Measurements from ENCODE around the gene RC3H2. TPM values are rescaled to one million over a fixed set of nuclear protein-coding genes. Genes with fewer than 3 reads are reported as not detected.
A peak's percentile ranks its signal among the peaks of the same experiment; 100 is the strongest.

Gene RC3H2, protein sequence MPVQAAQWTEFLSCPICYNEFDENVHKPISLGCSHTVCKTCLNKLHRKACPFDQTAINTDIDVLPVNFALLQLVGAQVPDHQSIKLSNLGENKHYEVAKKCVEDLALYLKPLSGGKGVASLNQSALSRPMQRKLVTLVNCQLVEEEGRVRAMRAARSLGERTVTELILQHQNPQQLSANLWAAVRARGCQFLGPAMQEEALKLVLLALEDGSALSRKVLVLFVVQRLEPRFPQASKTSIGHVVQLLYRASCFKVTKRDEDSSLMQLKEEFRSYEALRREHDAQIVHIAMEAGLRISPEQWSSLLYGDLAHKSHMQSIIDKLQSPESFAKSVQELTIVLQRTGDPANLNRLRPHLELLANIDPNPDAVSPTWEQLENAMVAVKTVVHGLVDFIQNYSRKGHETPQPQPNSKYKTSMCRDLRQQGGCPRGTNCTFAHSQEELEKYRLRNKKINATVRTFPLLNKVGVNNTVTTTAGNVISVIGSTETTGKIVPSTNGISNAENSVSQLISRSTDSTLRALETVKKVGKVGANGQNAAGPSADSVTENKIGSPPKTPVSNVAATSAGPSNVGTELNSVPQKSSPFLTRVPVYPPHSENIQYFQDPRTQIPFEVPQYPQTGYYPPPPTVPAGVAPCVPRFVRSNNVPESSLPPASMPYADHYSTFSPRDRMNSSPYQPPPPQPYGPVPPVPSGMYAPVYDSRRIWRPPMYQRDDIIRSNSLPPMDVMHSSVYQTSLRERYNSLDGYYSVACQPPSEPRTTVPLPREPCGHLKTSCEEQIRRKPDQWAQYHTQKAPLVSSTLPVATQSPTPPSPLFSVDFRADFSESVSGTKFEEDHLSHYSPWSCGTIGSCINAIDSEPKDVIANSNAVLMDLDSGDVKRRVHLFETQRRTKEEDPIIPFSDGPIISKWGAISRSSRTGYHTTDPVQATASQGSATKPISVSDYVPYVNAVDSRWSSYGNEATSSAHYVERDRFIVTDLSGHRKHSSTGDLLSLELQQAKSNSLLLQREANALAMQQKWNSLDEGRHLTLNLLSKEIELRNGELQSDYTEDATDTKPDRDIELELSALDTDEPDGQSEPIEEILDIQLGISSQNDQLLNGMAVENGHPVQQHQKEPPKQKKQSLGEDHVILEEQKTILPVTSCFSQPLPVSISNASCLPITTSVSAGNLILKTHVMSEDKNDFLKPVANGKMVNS
- 10 to 100 TPM; 42.6 to 56.6 (median 46.9) TPM for polyA plus RNA-seq (ENCODE audit: insufficient read length in 3 of 3)
- long read RNA-seq, donor 1: 0 reads
- long read RNA-seq, donor 2: 0 reads
- long read RNA-seq, donor 3, partial matches to known transcripts: 0 of 1 reads
- long read RNA-seq, donor 3, other reads (novel, unspliced or antisense): 0 of 1 reads
- long read RNA-seq, donor 4: 0 reads
- long read RNA-seq, donor 5: 0 reads
- long read RNA-seq, donor 6, partial matches to known transcripts: 0 of 4 reads
- long read RNA-seq, donor 6, other reads (novel, unspliced or antisense): 0 of 4 reads
- long read RNA-seq, donor 7, partial matches to known transcripts: 0 of 3 reads
- long read RNA-seq, donor 7, other reads (novel, unspliced or antisense): 0 of 3 reads
- long read RNA-seq, donor 8, partial matches to known transcripts: 0 of 2 reads
- long read RNA-seq, donor 8, other reads (novel, unspliced or antisense): 0 of 2 reads
- long read RNA-seq, donor 9: 0 reads
- long read RNA-seq, donor 10, partial matches to known transcripts: 0 of 2 reads
- long read RNA-seq, donor 10, other reads (novel, unspliced or antisense): 0 of 2 reads
- long read RNA-seq, donor 11: 0 reads
- long read RNA-seq, donor 12, partial matches to known transcripts: 0 of 2 reads
- long read RNA-seq, donor 12, other reads (novel, unspliced or antisense): 0 of 2 reads
- long read RNA-seq, donor 13, partial matches to known transcripts: 0 of 1 reads
- long read RNA-seq, donor 13, other reads (novel, unspliced or antisense): 0 of 1 reads
- long read RNA-seq, donor 14: 0 reads
- long read RNA-seq, donor 15, partial matches to known transcripts: 0 of 2 reads
- long read RNA-seq, donor 15, other reads (novel, unspliced or antisense): 0 of 2 reads
- long read RNA-seq, donor 16, partial matches to known transcripts: 0 of 1 reads
- long read RNA-seq, donor 16, other reads (novel, unspliced or antisense): 0 of 1 reads

DNA sequence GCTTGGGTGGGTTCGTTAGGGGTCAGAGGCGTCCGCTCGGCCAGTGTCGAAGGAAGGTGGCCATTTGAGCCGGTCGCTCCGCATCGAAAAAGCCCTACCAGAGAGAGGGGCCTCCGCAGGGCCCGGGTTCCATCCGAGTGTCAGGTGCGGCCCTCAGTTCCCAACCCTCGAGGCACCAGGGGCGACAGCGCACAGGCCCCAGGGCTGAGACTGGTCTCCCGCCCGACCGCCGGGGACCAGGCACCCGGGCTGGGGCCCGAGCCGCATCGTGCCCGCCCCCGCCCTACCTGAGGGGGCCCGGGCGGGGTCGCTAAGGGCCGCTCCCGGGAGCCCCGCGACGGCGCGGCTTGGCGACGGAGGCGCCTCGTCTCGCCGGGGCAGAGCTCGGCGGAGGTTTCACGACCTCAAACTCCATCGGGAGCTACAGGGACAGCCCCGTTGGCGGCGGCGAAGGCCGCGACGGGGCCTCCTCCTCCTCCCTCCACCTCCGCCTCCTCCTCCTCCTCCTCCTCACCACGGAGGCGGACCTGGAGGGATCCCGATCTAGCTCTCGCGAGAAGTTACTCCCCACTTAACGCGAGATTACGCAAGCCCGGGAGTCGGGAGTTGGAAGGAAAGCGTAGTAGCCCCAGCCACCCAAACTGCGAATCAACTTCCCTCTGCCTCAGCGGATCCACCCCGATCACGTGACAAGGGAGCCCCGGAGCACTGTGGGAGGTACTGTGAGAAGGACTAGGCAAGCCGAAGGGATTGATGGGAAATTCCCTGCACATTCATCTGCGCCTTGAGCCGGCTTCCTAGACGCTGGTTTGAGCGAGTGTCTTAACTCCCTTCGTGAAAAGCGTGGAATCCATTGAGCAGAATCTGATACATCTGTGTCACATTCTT is at the start of gene RC3H2:
TSS of gene RC3H2 (minus strand) at position 537 of the 888 bp plus-strand sequence. CDS start 7,850 bp downstream, outside the sequence.
- peak; percentile 100 for DNase-seq

DNA sequence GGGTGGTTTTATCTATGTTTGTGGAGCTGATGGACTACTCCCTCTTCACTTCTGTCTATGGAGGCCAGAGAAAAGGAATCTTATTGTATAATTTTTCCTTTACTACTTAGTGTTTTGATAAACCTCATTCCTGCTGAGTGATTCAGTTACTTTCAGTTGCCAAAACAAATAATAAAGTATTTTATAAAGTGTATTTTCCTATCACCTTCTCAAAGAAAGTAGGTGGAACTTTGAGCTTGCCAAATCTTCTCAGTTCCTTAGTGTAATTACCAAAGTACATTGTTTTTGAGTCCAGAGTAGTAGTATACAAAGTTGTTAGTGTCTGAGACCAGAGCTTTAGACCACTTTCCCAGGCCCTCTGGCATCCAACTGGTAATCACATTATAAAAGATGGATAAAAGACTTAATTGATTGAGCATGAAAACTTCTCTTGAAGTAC is 49.1 kb upstream of the RC3H2 start:
- no peak for DNase-seq

DNA sequence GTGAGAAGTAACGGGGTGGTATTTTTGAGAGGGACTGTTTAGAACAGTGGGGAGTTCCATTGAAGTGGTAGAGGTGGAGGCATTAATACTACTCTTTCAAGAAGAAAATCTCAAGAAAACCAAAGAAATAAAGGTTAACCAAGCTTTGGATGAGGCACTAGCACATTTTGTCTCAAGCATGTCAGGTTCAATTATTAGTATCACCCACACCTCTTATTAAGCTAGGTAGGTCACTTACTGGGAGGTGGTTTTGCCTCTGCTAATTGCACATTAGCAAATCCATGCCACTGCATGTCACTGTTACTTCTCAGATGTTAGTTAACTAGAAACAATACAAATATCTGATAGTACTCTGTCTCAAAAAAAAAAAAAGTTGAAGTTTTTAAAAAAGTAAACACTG is 45.9 kb upstream of the RC3H2 start:
- no peak for DNase-seq

DNA sequence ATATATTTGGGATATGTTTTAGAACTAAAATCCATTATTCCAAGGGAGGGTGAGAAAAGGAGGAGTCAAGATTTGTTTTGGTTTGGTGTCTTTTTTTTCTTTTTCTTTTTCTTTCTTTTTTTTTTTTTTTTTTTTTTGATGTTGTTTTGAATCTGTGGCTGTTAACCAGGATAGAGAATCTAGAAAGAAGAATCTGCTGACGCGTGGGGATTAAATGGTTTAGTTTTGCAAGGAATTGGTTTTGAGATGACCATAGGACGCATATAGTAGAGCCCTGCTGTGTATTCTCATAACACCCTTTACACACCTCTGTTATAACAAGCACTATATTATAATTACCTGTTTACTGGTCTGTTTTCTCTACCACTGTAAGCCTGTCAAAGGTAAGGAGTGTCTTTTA is 45.1 kb upstream of the RC3H2 start:
- DNase-seq: no peak

DNA sequence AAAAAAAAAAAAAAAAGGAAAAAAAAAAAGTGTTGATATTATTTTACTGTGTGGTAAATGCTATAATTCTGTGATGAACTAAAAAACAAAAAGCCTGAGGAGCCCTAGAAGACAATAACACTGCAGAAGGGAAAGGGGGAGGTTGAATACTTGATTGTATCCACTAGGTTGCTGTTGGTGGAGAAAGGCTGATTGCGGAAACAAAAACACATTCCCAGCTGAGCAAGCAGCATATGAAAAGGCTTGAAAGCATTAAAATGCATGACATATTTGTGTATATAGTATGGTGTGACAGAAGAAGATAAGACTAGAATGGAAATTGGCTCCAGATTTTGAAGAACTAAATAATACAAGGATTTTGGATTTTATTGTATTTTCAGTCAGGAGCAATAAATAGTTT is 44.5 kb upstream of the RC3H2 start:
- no peak for DNase-seq

DNA sequence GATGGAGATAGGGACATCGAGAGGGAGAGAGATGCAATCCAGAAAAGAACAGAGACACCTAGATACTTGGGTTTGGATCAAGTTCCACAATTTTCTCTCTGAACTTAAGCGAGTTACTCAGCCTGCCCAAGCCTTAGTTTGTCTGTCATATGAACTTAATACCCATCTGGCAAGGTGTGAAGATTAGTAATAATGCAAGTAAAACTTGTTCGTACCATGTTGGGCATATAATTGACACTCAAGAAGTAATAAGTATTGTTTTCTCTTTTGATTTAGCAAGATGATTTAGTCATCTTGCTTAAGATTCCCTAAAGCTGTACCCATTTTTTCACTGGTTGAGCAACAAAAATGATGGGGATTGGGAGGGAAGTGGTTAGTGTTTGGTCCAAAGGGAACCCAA is 43.2 kb upstream of the RC3H2 start:
- no peak for DNase-seq

DNA sequence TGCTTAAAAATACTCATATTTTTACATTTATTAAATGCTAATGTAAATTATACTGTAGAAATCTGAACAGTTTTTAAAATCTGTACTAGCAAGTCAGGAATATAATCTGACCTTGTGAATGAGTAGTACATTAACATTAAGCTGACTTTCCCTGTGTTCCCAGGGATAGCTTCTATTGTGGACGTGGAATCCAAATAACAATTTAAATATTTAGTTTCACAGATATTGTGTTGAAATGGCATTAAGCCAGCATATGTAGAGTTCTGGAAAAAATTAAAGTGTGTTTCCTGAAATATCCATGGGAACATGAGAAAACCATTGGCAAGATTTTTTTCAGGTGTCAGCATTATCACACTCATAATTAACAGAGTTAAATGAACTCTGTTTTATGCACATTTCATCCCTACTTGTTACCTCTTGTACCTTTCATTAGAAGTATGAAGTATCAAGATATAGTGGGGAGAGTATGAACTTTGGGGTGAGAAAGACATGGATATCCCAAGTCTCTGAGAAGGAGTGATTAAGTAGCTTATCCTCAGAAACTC is 41.4 kb upstream of the RC3H2 start:
- DNase-seq: no peak

DNA sequence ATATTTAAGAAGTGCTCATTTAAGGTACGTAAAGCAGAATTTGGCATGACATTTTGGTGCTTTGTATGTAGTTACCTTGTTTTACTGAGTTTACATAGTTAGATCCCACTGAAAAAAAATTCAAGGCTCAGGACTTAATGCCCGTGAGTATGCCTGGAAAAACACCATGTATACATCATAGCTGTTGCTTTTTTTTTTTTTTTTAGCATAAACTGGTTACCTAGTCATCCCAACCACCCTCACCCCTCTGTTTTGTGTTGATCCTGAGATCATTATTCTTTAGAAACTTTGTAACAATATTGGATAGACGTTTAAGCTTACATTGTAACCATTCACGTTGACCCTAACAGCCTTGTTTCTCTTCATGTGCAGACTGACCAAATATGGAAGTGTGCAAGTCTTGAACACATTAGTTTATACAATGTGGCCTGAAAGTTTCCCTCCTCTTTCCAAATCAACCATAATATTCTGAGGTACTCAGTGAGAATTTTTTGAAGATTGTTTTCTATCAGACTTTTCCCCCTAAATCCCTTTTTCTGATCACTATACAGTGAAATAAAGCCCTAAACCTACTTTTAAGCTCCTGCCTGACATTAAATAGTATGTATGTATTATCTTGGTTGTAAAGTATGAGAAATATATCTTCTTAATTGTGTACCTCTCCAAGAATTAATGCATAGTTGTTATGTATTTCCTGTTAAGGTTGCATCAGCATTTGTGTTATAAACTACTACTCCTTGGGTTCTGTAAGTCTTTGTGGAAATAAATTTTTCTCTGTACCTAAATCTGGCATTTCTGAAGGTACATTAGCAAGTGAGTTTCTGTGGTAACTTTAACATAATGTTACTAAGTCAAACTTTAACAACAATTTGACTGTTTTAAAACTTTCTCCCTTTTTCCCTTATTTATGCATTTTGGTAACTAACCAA is 40.1 kb upstream of the RC3H2 start:
- DNase-seq: no peak

DNA sequence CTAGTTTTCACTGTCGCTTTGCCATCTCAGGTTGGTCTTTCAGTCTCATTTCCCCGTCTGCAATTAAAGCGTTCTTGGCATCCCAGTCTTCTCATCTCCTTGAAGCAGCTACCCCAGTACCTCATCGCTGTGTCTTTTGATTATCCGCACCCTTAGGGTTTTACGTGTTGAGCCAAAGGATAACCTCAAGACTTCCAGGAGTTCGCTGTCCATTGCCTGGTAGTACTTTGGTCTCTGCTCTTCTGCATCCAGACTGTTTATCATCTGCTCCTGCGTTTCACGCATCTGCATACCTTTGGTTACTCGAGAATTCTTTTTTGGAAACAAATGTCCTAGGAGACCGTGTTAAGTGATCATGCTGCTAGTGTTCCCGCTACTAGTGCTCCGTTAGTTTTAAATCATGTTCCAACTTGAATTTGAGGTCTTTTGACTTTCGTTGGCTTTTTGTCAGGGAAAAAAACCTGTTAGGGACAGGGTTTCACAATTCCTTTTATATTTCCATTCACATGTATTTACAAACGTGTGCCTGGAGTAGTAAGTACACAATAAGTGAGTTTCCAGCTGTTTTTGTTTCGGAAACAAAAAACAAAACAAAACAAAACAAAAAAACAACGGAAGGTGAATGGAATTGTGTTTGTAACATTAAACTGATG is 36.5 kb upstream of the RC3H2 start:
- peak; percentile 19 for DNase-seq

DNA sequence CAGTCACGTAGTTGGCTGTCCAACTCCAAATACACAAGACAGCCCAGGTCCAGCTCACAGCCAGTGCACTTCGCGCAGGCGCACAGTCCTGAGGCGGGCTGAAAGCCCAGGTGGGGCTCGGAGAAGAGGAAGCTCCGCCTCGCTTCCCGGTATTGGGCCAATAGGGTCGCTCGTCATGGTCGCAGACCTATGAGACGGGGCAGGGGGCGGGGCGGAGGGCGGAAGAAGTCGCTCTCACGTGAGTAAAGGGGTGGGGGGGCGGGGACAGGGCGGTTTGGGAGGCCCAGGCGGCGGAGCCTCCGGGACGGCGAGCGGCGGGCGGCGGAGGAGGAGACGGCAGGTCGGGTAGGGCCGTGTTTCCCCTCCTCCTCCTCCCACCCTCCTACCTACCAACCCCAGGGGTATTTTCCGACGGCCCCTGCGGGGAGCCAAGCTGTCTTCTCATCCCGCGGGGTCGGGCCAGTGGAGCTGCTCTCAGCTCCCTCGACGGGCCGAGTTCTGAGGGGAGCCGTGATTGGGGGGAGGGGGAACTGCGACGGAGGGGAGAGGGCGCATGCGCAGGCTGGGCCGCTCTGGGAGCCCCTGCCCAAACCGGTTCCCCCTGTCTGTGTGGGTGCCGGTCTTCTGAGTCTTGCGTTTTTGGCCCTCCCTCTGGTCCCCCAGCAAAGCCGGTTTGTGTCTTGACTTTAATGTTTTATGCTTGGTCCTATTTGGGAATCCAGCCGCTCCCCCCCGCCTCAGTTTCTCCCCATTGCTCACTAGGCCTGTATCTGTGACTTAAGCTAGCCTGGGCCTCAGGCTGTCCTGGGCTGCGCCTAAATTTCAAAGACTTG is 35.8 kb upstream of the RC3H2 start, which contains the start of gene RABGAP1:
TSS of gene RABGAP1 (plus strand) at position 272 of the 833 bp plus-strand sequence. CDS start 16,040 bp downstream, outside the sequence.
- peak; percentile 99 for DNase-seq

DNA sequence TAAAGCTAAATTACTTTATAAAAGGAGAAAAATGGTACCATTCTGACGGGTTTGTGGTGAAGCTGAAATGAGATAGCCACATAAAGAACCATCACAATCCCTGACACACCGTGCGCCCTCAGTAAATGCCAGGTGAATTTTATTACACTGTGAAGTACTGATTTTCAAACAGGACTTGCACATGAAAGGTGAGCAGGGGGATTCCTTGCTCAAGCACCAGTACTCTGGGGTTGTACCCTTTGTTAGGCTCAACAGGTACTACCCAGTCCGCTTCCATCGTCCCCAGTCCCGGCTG is 35.2 kb upstream of the RC3H2 start:
- DNase-seq: no peak

DNA sequence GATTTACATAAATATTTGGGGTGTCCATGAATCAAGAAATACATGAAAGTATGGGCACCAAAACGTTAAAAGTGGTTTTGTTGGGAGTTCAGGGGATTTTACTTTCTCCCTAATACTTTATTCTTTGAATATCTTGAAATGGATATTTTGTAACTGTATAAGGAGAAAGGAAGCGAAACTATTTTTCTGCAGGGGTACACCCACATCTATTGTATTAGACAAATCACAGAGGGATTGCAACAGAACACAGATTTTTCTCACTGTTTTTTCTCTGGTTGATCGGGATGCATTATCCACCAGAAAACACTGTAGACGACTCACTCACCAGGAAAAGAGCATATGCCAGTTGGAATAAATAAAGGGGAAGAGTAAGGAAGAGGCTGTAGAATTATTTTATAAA is 34.4 kb upstream of the RC3H2 start:
- DNase-seq: no peak

DNA sequence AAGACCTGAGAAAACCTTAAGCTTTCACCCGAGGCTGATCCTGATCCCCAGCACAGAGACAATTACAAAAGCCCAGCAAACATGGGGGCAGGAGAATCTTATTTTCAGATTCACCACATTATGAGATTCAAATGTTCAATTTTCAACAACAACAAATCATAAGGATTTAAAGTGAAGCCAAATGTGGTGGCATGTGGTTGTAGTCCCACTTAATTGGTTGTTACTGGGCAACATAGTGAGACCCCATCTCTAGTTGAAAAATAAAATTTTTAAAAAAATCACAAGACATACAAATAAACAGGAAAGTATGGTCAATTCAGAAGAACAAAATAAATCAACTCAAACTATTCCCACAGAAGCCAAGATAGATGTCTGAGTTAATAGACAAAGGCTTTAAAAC is 31.7 kb upstream of the RC3H2 start:
- no peak for DNase-seq

DNA sequence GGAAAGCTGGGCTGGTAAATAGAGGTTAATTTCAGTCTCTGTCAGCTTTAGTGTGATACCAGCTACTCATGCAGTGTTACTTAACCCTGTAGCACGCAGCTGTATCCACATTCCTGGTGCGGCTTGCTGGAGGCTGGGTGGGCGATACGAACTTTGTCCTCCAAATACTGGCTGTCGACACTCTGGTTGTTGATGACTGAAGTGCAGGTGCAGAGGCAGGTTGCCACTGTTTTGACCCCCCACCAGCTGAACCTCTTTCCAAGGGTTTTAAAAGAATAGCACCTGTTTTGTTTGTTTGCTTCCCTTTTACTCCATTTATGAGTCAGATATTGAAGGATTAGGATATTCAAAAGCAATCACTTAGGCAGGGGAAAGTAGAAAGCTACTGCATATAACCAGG is 31.3 kb upstream of the RC3H2 start:
- no peak for DNase-seq

DNA sequence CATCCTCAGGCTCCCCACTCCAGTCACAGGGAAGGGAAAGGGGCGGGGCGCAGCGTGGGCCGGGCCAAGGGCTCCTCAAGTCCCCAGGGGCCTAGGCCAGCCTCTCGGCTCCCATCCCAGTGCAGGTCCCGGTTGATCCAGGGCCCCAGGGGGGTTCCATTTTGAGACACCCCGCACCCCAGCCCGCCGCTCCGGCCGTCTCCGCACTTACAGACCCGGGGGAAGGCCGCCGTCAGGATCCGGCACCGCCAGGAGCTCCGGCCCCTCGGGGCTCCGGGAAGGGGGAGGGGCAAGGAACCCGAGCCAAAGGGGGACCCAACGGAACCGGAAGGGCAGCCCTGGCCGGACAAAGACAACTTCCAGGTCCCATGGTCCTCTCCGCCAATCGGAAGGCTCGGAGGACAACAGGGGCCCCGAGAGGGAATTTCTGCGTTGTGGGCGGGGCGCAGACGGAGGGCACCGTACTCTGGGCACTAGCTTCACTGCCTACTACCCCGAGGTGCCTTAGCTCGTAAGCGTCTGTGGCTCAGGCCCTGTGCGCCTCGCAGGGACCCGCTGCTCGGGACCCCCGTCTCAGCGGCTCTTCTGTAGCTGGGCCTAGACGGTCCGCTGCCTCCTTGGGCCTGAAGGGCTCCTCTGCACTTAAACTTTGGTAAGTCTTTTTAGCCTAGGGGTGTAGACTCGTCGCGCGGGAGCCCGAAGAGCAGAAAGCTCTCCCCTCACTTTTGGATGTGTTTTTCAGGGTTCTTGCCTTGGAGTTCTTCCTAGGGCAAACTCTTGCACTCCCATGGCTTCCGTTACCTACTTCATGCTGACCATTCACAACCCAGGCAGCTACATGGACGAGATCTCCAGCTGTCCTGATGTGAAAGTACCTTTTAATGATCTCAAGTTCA is 26.3 kb upstream of the RC3H2 start, which contains the start of gene ZBTB26:
TSS of gene ZBTB26 (minus strand) at position 287 of the 896 bp plus-strand sequence. CDS start 11,578 bp downstream, outside the sequence.
- peak; percentile 95 for DNase-seq
